HUES6 (cell line): ENCODE measurements around the gene ARHGAP4.

Experiments
- H3K27ac ChIP-seq: 2 replicates; pipeline ENCODE4 v1.7.0; 2013; ENCODE audit warnings: low read depth, mild to moderate bottlenecking, low read length, inconsistent platforms
- H3K27me3 ChIP-seq: 2 replicates; pipeline ENCODE4 v1.6.1; 2013; ENCODE audit warnings: low read length; ENCODE audit not compliant: control insufficient read depth, insufficient read depth
- H3K36me3 ChIP-seq: 2 replicates; pipeline ENCODE4 v1.6.1; 2013; ENCODE audit warnings: low read length; ENCODE audit not compliant: control insufficient read depth, insufficient read depth
- H3K4me1 ChIP-seq: 2 replicates; pipeline ENCODE4 v1.6.1; 2013; ENCODE audit warnings: low read length; ENCODE audit not compliant: control insufficient read depth, insufficient read depth
- H3K4me3 ChIP-seq: 2 replicates; pipeline ENCODE4 v1.5.1; 2013; ENCODE audit warnings: low read depth, low read length
- H3K9ac ChIP-seq: one replicate; pipeline ENCODE4 v1.6.1; 2013; ENCODE audit warnings: mild to moderate bottlenecking, low read length
- H3K9me3 ChIP-seq: 2 replicates; pipeline ENCODE4 v1.6.1; 2013; ENCODE audit warnings: low read depth, low read length; ENCODE audit not compliant: control insufficient read depth, insufficient read depth

The ARHGAP4 gene

DNA sequence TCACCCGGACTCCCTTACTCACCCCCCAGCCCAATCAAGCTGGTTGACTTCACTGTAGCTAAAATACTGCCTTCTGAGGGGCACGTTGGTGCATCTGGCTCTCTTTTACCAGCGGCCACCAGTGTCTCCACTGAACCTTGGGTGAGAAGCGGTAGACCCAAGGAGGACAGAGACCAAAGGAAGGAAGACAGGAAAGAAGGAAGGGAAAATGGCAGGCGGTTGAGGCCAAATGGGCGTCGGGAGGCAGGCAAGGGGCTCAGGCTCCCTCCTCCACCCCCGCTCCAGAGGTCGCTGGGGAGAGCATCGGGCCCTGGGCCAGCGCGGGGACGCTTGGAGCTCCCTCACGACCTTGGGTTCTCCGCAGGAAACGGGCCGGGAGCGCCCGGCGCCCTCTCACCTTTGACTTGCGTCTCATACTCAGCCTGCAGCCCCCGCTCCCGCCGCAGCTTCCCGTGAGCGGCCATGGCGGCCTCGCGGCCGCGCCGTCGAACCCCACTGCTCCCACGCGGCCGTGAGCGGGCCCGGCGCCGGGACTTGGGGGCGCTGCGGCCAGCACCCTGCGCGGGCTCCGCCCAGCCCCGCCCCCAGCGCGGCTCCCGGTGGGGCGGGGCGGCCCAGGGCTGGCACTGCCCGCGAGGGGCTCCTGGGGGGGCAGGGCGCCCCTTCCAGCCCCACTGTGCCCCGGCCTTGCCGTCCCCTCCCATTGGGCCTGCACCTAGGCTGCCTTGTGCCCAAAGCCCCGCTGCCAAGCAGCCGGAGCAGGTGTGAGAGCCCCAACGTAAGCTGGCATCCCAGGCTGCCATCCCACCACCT is at the start of gene ARHGAP4:
Gene ARHGAP4 (minus strand): TSS at position 526 of the 813 bp plus-strand sequence. CDS start 62 bp downstream, at position 464.
- H3K4me1 ChIP-seq: peaks cover 40% of the 10 kb centered on the region
- H3K4me3 ChIP-seq: peak within 1 kb of the TSS; percentile 80
- peak within 1 kb of the TSS; percentile 86; the same call in 1 of the 2 replicates for H3K27ac ChIP-seq
- H3K27me3 ChIP-seq: no peaks in the 10 kb centered on the region
- H3K36me3 ChIP-seq: peaks cover 20% of the 10 kb centered on the region
- H3K9me3 ChIP-seq: peaks cover 5% of the 10 kb centered on the region; the same call in 1 of the 2 replicates
- peak within 1 kb of the TSS; percentile 95 for H3K9ac ChIP-seq

- no peaks in the 10 kb centered on the region for H3K27me3 ChIP-seq
- peaks cover 15% of the 10 kb centered on the region; the same call in 1 of the 2 replicates for H3K4me1 ChIP-seq
- H3K9ac ChIP-seq: peak overlapping the region; percentile 98
- H3K4me3 ChIP-seq: no peak overlapping the region; the same call in 1 of the 2 replicates
- H3K36me3 ChIP-seq: no peaks in the 10 kb centered on the region
- H3K9me3 ChIP-seq: no peaks in the 10 kb centered on the region
- H3K27ac ChIP-seq: no peak overlapping the region
These were observed 48.7 kb upstream of the ARHGAP4 start for GRCh38 chrX:153974726-153975286.

- Histone ChIP-seq H3K9me3 (no peaks in the 10 kb centered on the region), H3K4me1 (peaks cover 20% of the 10 kb centered on the region), H3K27me3 (no peaks in the 10 kb centered on the region), H3K4me3 (peak overlapping the region; percentile 81; the same call in 1 of the 2 replicates), H3K9ac (peak overlapping the region; percentile 98), H3K27ac (no peak overlapping the region), H3K36me3 (no peaks in the 10 kb centered on the region)
These were observed 48.1 kb upstream of the ARHGAP4 start for GRCh38 chrX:153974003-153974725.

DNA sequence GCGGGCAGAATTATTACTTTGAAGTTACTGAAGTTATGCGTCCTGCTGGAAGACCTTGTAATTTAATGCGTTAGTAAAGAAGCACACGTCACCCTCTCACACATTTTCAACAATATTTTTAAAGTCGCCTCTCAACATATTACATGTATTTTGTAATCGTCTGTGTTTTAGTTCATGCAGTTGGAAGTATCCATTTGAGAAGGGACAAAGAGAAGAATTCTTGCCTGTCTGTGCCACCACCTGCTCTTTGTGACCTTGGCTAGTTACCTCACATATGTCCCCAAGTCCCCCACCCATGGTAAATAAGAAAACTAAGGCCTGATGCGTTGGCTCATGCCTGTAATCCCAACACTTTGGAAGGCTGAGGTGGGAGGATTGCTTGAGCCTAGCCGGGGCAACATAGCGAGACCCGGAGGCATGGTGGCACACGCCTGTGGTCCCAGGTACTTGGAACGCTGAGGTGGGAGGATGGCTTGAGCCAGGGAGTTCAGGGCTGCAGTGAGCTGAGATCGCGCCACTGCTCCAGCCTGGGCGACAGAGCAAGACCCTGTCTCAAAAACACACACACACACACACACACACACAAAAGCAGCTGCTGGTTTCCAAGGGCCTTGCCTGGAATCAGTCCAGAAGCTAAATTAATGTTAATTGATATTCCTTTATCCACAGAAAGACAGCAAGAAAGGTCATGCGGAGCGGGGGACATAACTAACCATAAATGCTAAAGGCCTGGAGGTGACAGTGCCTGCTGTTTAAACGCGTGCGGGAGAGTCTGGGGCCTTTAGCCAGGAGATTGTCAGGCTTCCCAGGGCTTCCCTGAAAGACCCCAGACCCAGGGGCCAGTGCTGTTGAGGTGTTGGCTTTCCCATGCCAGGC is 47.3 kb upstream of the ARHGAP4 start:
- Histone ChIP-seq H3K9me3 (no peaks in the 10 kb centered on the region), H3K4me1 (peaks cover 28% of the 10 kb centered on the region), H3K9ac (peak overlapping the region; percentile 98), H3K27ac (peak overlapping the region; percentile 83), H3K27me3 (no peaks in the 10 kb centered on the region), H3K4me3 (peak overlapping the region; percentile 81), H3K36me3 (peaks cover 4% of the 10 kb centered on the region; the same call in 1 of the 2 replicates)

DNA sequence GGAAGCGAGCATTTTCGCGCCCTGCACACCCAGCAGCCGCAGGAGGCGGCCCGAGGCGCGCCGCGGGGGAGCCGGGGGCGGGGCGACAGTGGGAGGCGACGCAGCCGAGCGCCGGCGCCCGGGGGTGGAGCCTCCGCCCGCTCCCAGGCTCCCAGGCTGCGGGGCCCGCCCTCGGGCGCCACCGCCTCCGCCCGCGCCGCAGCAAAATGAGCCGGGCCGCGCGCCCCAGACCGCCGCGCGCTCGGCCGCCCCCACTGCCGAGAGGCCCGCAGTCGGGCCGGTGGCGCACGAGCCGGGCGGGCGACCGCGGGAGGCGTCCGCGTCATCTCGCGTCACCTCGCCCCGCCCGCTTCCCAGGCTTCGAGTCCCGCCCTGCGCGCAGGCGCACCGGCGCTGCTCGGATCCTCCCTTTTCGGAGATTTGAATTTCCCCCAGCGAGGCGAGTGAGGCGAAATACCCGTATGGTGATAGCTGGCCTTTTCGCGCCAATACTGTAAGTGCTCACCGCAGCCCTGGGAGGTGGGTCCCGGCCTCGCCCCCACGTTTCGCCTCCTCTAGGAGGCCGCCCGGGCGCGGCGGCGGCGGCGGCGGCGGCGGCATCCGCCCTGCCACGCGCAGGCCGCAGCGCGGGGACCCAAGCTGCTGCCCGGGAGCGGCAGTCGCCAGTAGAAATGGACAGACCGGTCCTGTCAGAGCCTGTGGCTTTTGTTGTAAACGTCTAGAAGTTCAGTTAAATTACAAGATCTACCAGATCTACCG is 46.5 kb upstream of the ARHGAP4 start, which contains the start of gene TMEM187:
Gene TMEM187 (plus strand): TSS at position 387 of the 759 bp plus-strand sequence. CDS start 9,309 bp downstream, outside the sequence.
- Histone ChIP-seq H3K36me3 (peaks cover 6% of the 10 kb centered on the region; the same call in 1 of the 2 replicates), H3K27ac (peak within 1 kb of the TSS; percentile 99), H3K27me3 (no peaks in the 10 kb centered on the region), H3K9me3 (no peaks in the 10 kb centered on the region), H3K4me3 (peak within 1 kb of the TSS; percentile 81), H3K4me1 (peaks cover 36% of the 10 kb centered on the region), H3K9ac (peak within 1 kb of the TSS; percentile 98)

DNA sequence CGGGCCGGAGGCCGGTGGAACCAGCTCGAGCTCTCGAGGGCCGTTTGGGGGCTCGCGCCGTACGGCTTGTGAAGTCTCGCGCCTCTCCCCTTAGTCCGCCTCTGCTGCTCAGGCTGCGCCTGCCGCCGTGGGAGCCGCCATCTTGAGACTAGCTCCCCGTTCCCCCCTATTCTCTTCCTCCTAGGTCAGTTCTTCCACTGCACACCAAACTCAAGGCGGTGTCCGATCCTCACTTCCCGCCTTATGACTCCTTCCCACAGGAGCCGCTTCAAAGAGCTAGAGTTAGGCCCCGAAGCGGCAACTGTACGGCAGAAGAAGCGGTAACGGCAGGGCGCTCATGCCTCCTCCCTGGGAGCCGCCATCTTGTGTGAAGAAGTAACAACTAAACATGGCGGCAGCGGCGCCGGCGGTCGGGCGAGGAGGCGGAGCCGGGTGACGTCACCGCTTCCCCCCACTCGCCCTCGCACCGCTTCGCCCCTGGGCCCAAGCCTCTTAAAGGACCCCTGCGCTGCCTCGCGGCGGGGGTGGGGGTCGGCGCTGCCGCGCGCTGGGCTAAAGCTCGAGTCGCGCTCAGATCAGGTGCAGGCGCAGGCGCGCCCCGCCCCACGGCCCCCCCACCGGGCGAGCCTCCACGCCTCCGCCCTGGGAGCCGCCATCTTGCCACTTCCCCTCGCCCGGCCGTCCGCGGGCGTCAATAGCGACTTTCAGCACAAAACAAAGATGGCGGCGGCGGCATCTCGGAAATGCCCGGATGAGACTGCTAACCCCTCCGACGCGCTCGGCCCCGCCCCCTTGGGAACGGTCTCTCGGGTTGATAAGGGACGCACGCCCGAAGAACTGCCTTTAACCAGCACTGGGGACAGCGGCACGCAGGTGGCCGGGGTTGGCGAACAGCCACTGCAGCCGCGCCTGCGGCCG is 45.6 kb upstream of the ARHGAP4 start, which contains the start of gene HCFC1:
Gene HCFC1 (minus strand): TSS at position 369 of the 918 bp plus-strand sequence. CDS start 978 bp downstream, outside the sequence.
- peaks cover 44% of the 10 kb centered on the region for H3K4me1 ChIP-seq
- peak within 1 kb of the TSS; percentile 81 for H3K4me3 ChIP-seq
- H3K27ac ChIP-seq: peak within 1 kb of the TSS; percentile 99
- H3K9ac ChIP-seq: peak within 1 kb of the TSS; percentile 98
- no peaks in the 10 kb centered on the region for H3K27me3 ChIP-seq
- H3K9me3 ChIP-seq: no peaks in the 10 kb centered on the region
- H3K36me3 ChIP-seq: peaks cover 13% of the 10 kb centered on the region

- Histone ChIP-seq H3K9me3 (no peaks in the 10 kb centered on the region), H3K4me3 (peak overlapping the region; percentile 81), H3K9ac (peak overlapping the region; percentile 98), H3K36me3 (peaks cover 15% of the 10 kb centered on the region), H3K27me3 (no peaks in the 10 kb centered on the region), H3K4me1 (peaks cover 50% of the 10 kb centered on the region), H3K27ac (peak overlapping the region; percentile 99)
These were observed 45.0 kb upstream of the ARHGAP4 start for GRCh38 chrX:153971124-153971449.

GRCh38 chrX:153970357-153971123 is 44.5 kb upstream of the ARHGAP4 start:
- Histone ChIP-seq H3K4me3 (peak overlapping the region; percentile 81), H3K36me3 (peaks cover 15% of the 10 kb centered on the region), H3K27ac (peak overlapping the region; percentile 99), H3K27me3 (no peaks in the 10 kb centered on the region), H3K9me3 (no peaks in the 10 kb centered on the region), H3K9ac (peak overlapping the region; percentile 98), H3K4me1 (peaks cover 51% of the 10 kb centered on the region)
